Thyroid gland (tissue), 4 donors: ENCODE results near the gene CR1.

ENCODE experiments used
- CTCF ChIP-seq, 6 experiments: fragments of 200-600 bp in 3 of 6; fragments of 450-650 bp in 3 of 6; sonication (generic) in 3 of 6; IDR thresholded peaks; one replicate each; pipeline ENCODE4 v1.5.1; 2016 to 2019; ENCODE audit warnings: antibody characterized with exemption in 6 of 6, mild to moderate bottlenecking in 2 of 6, inconsistent platforms in 1 of 6, moderate library complexity in 1 of 6
- POLR2A ChIP-seq, 2 donors: fragments of 450-650 bp; IDR thresholded peaks; one replicate each; pipeline ENCODE4 v1.6.1; 2017; ENCODE audit warnings: antibody characterized with exemption in 2 of 2, mild to moderate bottlenecking in 2 of 2, moderate library complexity in 1 of 2

DNA sequence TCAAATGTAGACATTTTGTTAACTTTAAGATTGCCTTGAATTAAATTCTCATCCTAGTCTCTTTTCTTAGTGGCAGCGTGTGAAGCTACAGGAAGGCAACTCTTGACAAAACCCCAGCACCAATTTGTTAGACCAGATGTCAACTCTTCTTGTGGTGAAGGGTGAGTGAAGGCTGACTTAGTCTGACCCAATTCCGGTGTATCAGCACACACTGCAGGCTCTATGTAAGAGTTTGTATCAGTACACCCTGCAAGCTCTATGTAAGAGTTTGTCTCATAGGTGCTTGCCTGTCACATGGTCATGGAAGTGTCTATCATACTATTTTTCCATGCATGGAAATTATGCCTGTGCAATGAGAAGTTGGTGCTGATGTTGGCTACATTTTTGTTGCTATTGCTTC is 25.0 kb upstream of the CR1 start:
- TF ChIP-seq POLR2A (IDR thresholded peaks at IDR 0.05) (no peak), CTCF (IDR thresholded peaks at IDR 0.05) (no peak)
